Activated CD8-positive, alpha-beta T cell treated with anti-CD3 and anti-CD28 coated beads for 36 hours (primary cell): Measurements from ENCODE around the gene RHOH. TPM values are rescaled to one million over a fixed set of nuclear protein-coding genes. Genes with fewer than 3 reads are reported as not detected.

Experiments used
- ATAC-seq: fragments of 200-7000 bp; cut with Tn5 transposase; one replicate; pipeline ENCODE4 v1.10.0; 2021; ENCODE audit warnings: mild to moderate bottlenecking, moderate library complexity
- CTCF ChIA-PET: fragments of 350-600 bp; sonication (Branson Sonifier 250); formaldehyde crosslinking; loops from one replicate; lab custom pipeline; 2021; ENCODE audit warnings: antibody characterized with exemption; lab: Charles Lee
- POLR2A ChIA-PET: fragments of 350-600 bp; sonication (Branson Sonifier 250); formaldehyde crosslinking; loops from one replicate; lab custom pipeline; 2021; ENCODE audit warnings: antibody characterized with exemption; lab: Charles Lee
- DNase-seq: peaks from one replicate; pipeline ENCODE4 v3.0.0-alpha.2; 2020
- H3K27ac Mint-ChIP-seq: one replicate; pipeline ENCODE4 v1.8.0; 2021; ENCODE audit warnings: mild to moderate bottlenecking, mixed read lengths
- H3K27me3 Mint-ChIP-seq: one replicate; pipeline ENCODE4 v1.8.0; 2021; ENCODE audit warnings: mixed read lengths
- H3K36me3 Mint-ChIP-seq: one replicate; pipeline ENCODE4 v1.8.0; 2021; ENCODE audit warnings: low read depth, mixed read lengths
- H3K4me1 Mint-ChIP-seq: one replicate; pipeline ENCODE4 v1.8.0; 2021; ENCODE audit warnings: low read depth, mixed read lengths
- H3K4me3 Mint-ChIP-seq: one replicate; pipeline ENCODE4 v1.8.0; 2021; ENCODE audit warnings: mild to moderate bottlenecking, moderate library complexity, mixed read lengths
- H3K9me3 Mint-ChIP-seq: one replicate; pipeline ENCODE4 v1.8.0; 2021; ENCODE audit warnings: mixed read lengths
- intact Hi-C: fragments of 100-400 bp; cut with micrococcal nuclease; formaldehyde crosslinking; loops from one replicate; pipeline ENCODE4 v1.10.0; 2022
- total RNA-seq, 2 experiments: library from RNA; stranded (reverse); gene quantifications; one replicate each; pipeline ENCODE4 v1.2.3, GENCODE V29; 2021
- TF ChIP-seq, protein P1 (sequence below): fragments of 200-600 bp; IDR thresholded peaks from one replicate; pipeline ENCODE4 v1.8.0; 2022; ENCODE audit warnings: antibody characterized with exemption, mild to moderate bottlenecking

RHOH gene
- total RNA-seq, 2 experiments from 2014 or later, result 121 to 126 TPM

DNA sequence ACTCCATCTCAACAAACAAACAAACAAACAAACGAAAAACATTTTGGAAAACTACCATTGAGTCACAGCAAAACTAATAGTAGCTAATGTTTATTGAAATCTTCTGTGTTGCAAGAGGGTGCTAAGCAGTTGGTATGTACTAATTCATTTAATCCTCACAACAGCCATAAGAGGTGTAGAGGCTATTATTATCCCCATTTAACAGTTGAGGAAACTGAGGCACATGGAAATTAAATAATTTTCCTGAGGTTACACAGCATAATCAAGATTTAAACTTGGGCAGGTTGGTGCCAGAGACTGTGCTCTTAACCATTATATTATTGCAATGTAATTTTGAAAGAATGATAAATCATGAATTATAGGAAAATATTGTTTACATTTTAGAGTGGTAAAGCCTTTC lies 17.5 kb upstream of the RHOH start:
- DNase-seq (no peak), ATAC-seq (no peak)
- CTCF ChIA-PET, result no interaction called here

DNA sequence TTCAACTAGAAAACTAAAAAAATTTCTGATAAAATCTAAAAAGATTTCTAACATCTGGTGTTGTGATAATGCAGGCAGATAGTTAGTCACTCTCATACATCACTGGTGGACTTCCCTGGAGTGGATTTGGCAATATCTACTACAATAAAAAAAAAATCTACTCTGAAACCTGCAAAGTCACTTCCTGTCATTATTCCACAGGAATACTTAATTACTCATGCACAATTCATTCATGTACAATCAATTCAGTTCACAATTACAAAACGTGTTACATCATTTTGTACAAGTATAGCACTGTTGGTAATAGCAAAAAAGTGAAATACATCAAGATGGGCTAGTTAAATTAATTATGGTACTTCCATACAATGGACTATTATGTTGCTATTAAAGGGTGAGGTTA lies 16.5 kb upstream of the RHOH start:
- intact Hi-C loops, result no loop called here
- Mint-ChIP-seq H3K4me1 (peaks cover 34% of the 10 kb centered on the region), H3K27me3 (no peaks in the 10 kb centered on the region), H3K36me3 (no peaks in the 10 kb centered on the region), H3K27ac (no peak overlapping the region), H3K4me3 (no peak overlapping the region), H3K9me3 (peaks cover 2% of the 10 kb centered on the region)
- ChIA-PET CTCF (no interaction called here), POLR2A (interaction anchor here (1.0 to 1.1 kb wide), 2 partner anchors 25 to 125 kb away, joined by 3 read pairs; no protein-coding TSS in a partner anchor)
- ATAC-seq, result no peak
- DNase-seq, result no peak
- TF ChIP-seq, protein P1, sequence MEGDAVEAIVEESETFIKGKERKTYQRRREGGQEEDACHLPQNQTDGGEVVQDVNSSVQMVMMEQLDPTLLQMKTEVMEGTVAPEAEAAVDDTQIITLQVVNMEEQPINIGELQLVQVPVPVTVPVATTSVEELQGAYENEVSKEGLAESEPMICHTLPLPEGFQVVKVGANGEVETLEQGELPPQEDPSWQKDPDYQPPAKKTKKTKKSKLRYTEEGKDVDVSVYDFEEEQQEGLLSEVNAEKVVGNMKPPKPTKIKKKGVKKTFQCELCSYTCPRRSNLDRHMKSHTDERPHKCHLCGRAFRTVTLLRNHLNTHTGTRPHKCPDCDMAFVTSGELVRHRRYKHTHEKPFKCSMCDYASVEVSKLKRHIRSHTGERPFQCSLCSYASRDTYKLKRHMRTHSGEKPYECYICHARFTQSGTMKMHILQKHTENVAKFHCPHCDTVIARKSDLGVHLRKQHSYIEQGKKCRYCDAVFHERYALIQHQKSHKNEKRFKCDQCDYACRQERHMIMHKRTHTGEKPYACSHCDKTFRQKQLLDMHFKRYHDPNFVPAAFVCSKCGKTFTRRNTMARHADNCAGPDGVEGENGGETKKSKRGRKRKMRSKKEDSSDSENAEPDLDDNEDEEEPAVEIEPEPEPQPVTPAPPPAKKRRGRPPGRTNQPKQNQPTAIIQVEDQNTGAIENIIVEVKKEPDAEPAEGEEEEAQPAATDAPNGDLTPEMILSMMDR, result no peak

More for the DNA sequence above, 17.5 kb upstream of the RHOH start:
- Mint-ChIP-seq H3K9me3 (peaks cover 2% of the 10 kb centered on the region), H3K4me3 (no peak overlapping the region), H3K27ac (no peak overlapping the region), H3K36me3 (no peaks in the 10 kb centered on the region), H3K27me3 (no peaks in the 10 kb centered on the region), H3K4me1 (peaks cover 31% of the 10 kb centered on the region)
- intact Hi-C loops, result no loop called here
- POLR2A ChIA-PET, result interaction anchor here (0.9 to 1.0 kb wide), 2 partner anchors 47 to 126 kb away, joined by 3 read pairs; no protein-coding TSS in a partner anchor
- TF ChIP-seq, protein P1, result no peak

DNA sequence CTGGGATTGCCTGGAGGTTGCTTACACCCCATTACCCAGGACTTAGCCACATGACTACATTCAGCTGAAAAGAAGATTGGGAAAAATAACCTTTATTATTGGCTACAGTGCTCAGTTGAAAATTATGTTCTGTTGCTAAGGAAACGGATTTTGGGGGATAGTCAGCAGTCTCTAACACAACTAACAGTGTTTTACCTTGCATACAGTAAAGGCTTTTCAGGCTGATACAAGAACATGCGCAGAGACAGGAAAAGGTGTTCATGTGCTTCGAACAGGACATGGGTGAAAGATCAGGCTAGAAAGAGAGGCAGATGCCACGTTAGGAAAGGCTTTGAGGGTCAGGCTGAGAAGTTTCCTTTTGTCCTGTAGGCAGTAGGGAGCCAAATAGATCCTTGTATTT lies 14.8 kb upstream of the RHOH start:
- peak overlapping the region; percentile 43 for H3K27ac Mint-ChIP-seq
- CTCF ChIA-PET, result interaction anchor here (1.2 to 2.1 kb wide), 3 partner anchors 9 to 135 kb away, joined by 3 to 7 read pairs (median 6); no protein-coding TSS in a partner anchor
- TF ChIP-seq, protein P1, result no peak
- no peaks in the 10 kb centered on the region for H3K27me3 Mint-ChIP-seq
- H3K9me3 Mint-ChIP-seq, result peaks cover 2% of the 10 kb centered on the region
- DNase-seq (no peak), ATAC-seq (no peak)
- POLR2A ChIA-PET, result interaction anchor here (0.7 to 1.3 kb wide), 2 partner anchors 8 to 10 kb away, joined by 3 read pairs; no protein-coding TSS in a partner anchor
- intact Hi-C loops, result no loop called here
- H3K4me3 Mint-ChIP-seq, result no peak overlapping the region
- peaks cover 44% of the 10 kb centered on the region for H3K4me1 Mint-ChIP-seq
- no peaks in the 10 kb centered on the region for H3K36me3 Mint-ChIP-seq

DNA sequence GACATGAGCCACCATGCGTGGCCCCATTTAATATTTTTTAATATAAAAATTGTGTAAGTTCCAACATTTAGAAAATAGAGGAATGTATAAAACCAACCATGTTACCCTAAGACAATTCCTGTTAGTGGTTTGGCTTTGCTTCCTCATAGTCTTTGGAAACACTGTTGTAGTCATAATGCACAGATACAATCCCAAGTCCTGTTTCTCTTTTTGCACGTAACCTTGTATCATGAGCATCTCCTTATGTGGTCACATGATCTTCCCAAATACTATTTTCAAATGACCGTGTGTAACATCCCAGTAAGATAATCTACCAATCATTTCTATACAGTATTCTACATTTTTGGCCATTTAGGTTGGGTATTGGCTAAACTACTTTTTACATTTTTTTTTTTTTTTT lies 13.9 kb upstream of the RHOH start:
- ChIA-PET POLR2A (interaction anchor here (0.8 to 1.9 kb wide), 3 partner anchors 12 to 23 kb away, joined by 3 to 4 read pairs (median 4); partner anchors contain the start of gene RHOH), CTCF (interaction anchor here (1.2 to 2.1 kb wide), 6 partner anchors 8 to 142 kb away, joined by 3 to 6 read pairs (median 4); no protein-coding TSS in a partner anchor)
- Mint-ChIP-seq H3K36me3 (no peaks in the 10 kb centered on the region), H3K4me1 (peaks cover 49% of the 10 kb centered on the region), H3K27me3 (no peaks in the 10 kb centered on the region), H3K9me3 (peaks cover 2% of the 10 kb centered on the region), H3K27ac (no peak overlapping the region), H3K4me3 (no peak overlapping the region)
- DNase-seq, result no peak
- no peak for ATAC-seq
- TF ChIP-seq, protein P1, result no peak
- intact Hi-C loops, result no loop called here
